Mesothelial cell of epicardium (in vitro differentiated cells): ENCODE results near the gene KLF2. TPM values are rescaled to one million over a fixed set of nuclear protein-coding genes. Genes with fewer than 3 reads are reported as not detected.

Experiments
- DNase-seq, 2 experiments: peaks; one replicate each; pipeline ENCODE4 v3.0.0; 2021; ENCODE audit warnings: low spot score in 2 of 2; ENCODE audit not compliant: unreplicated experiment in 2 of 2
- H3K27ac Mint-ChIP-seq: 2 replicates; pipeline ENCODE4 v1.8.0; 2021; ENCODE audit warnings: mixed read lengths
- H3K27me3 Mint-ChIP-seq: 2 replicates; pipeline ENCODE4 v1.8.0; 2021; ENCODE audit warnings: low read depth, mixed read lengths
- H3K36me3 Mint-ChIP-seq: 2 replicates; pipeline ENCODE4 v1.8.0; 2021; ENCODE audit warnings: mixed read lengths
- H3K4me1 Mint-ChIP-seq: 2 replicates; pipeline ENCODE4 v1.8.0; 2021; ENCODE audit warnings: mixed read lengths
- H3K4me3 Mint-ChIP-seq: 2 replicates; pipeline ENCODE4 v1.8.0; 2021; ENCODE audit warnings: mild to moderate bottlenecking, moderate library complexity, mixed read lengths
- H3K9me3 Mint-ChIP-seq: 2 replicates; pipeline ENCODE4 v1.8.0; 2021; ENCODE audit warnings: mixed read lengths
- CTCF ChIP-seq: fragments of 200-600 bp; sonication (generic); IDR thresholded peaks from one replicate; pipeline ENCODE4 v1.5.0; 2021; ENCODE audit warnings: antibody characterized with exemption; ENCODE audit not compliant: unreplicated experiment
- total RNA-seq: library from RNA; stranded (reverse); gene quantifications from 3 replicates; pipeline ENCODE4 v1.2.1, GENCODE V29; 2021

The KLF2 gene
- total RNA-seq, 1 donor from 2014 or later, result 12.3 TPM

- no peak for DNase-seq
- no peak overlapping the region for H3K27ac Mint-ChIP-seq
- peaks cover 13% of the 10 kb centered on the region for H3K4me1 Mint-ChIP-seq
- H3K4me3 Mint-ChIP-seq, result no peak overlapping the region
- no peaks in the 10 kb centered on the region for H3K27me3 Mint-ChIP-seq
- no peaks in the 10 kb centered on the region for H3K9me3 Mint-ChIP-seq
- peaks cover 9% of the 10 kb centered on the region for H3K36me3 Mint-ChIP-seq
- no peak for TF ChIP-seq CTCF
These were observed 38.7 kb downstream of the KLF2 start for GRCh38 chr19:16363133-16363851.

GRCh38 chr19:16363852-16364230 is 39.2 kb downstream of the KLF2 start:
- no peak overlapping the region for H3K27ac Mint-ChIP-seq
- peaks cover 7% of the 10 kb centered on the region for H3K36me3 Mint-ChIP-seq
- TF ChIP-seq CTCF, result no peak
- no peaks in the 10 kb centered on the region for H3K9me3 Mint-ChIP-seq
- H3K4me3 Mint-ChIP-seq, result no peak overlapping the region
- DNase-seq, result no peak
- H3K4me1 Mint-ChIP-seq, result peaks cover 13% of the 10 kb centered on the region
- no peaks in the 10 kb centered on the region for H3K27me3 Mint-ChIP-seq

- Mint-ChIP-seq H3K4me3 (no peak overlapping the region), H3K27me3 (no peaks in the 10 kb centered on the region), H3K4me1 (peaks cover 13% of the 10 kb centered on the region), H3K27ac (no peak overlapping the region), H3K9me3 (no peaks in the 10 kb centered on the region), H3K36me3 (peaks cover 5% of the 10 kb centered on the region)
- no peak for TF ChIP-seq CTCF
- no peak for DNase-seq
These were observed 39.7 kb downstream of the KLF2 start for GRCh38 chr19:16364231-16364865.

- Mint-ChIP-seq H3K4me3 (no peak overlapping the region), H3K9me3 (no peaks in the 10 kb centered on the region), H3K27me3 (no peaks in the 10 kb centered on the region), H3K4me1 (peaks cover 13% of the 10 kb centered on the region), H3K36me3 (peaks cover 5% of the 10 kb centered on the region), H3K27ac (no peak overlapping the region)
- no peak for DNase-seq
- TF ChIP-seq CTCF, result no peak
These were observed 40.8 kb downstream of the KLF2 start for GRCh38 chr19:16365300-16365996.

- Mint-ChIP-seq H3K9me3 (no peaks in the 10 kb centered on the region), H3K4me3 (no peak overlapping the region), H3K27me3 (no peaks in the 10 kb centered on the region), H3K27ac (no peak overlapping the region), H3K36me3 (peaks cover 8% of the 10 kb centered on the region), H3K4me1 (peaks cover 13% of the 10 kb centered on the region)
- TF ChIP-seq CTCF, result no peak
- no peak for DNase-seq
These were observed 41.4 kb downstream of the KLF2 start for GRCh38 chr19:16366056-16366432.
